ENCODE measurements around the gene OTUB2.

GRCh38 chr14:93997082-93997481, 29.1 kb upstream of the OTUB2 start, which contains the start of gene CCDC197:
- TF ChIP-seq POLR2A (IDR thresholded peaks at IDR 0.05; ENCODE audit: low read depth, low read length) (no peak), SPI1 (IDR thresholded peaks at IDR 0.05; ENCODE audit: low read depth, low read length) (no peak), TAF1 (IDR thresholded peaks at IDR 0.05; ENCODE audit: low read depth, low read length) (no peak), POU2F2 (IDR thresholded peaks at IDR 0.05; ENCODE audit: low read depth, low read length) (no peak), POLR2AphosphoS5 (IDR thresholded peaks at IDR 0.05; ENCODE audit: low read depth, low read length) (no peak), PAX5 (IDR thresholded peaks at IDR 0.05; ENCODE audit: insufficient read depth, low read length, severe bottlenecking) (no peak)
